ENCODE data around the gene HCST. TPM values are rescaled to one million over a fixed set of nuclear protein-coding genes. Genes with fewer than 3 reads are reported as not detected.
A peak's percentile ranks its signal among the peaks of the same experiment; 100 is the strongest.

The HCST gene
- total RNA-seq, 1 donor from 2014 or later = 1.8 TPM

DNA sequence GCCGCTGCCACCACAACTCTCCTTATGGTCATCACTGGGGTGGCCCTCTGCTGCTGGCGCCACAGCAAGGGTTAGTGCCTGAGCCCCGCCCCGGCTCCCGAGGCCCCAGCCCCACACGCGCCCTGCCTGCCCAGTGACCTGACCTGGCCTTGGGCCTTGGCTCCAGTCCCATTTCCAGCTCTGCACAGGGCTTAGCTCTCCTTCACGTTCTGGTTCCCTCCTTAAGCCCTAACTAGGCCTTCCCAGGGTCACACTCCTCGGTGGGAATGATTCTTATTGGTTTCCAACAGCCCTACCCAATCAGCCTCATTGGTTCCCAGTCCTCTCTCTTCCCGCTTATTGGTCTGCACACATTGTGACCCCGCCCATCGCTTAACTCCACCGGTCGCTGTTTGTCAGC is 39.8 kb upstream of the HCST start:
- H3K27ac ChIP-seq (ENCODE audit: low read depth, low read length) = no peak overlapping the region
- no peak overlapping the region for H3K4me2 ChIP-seq (ENCODE audit: low read length)
- H3K27me3 Mint-ChIP-seq (ENCODE audit: low read depth, unreplicated experiment) = peaks cover 73% of the 10 kb centered on the region
- no peaks in the 10 kb centered on the region for H3K9me3 Mint-ChIP-seq (ENCODE audit: unreplicated experiment)
- peaks cover 5% of the 10 kb centered on the region for H3K36me3 Mint-ChIP-seq (ENCODE audit: low read depth, unreplicated experiment)
- FAIRE-seq (no peak), DNase-seq (ENCODE audit: low read depth) (no peak)
- no peaks in the 10 kb centered on the region for H3K4me1 ChIP-seq (ENCODE audit: insufficient read depth, low read length)
- TF ChIP-seq EZH2 (IDR thresholded peaks at IDR 0.05; ENCODE audit: insufficient read depth, low read length) (no peak), CTCF (IDR thresholded peaks at IDR 0.05; ENCODE audit: insufficient read depth, low read depth, low read length) (no peak)
- no peak overlapping the region for H3K9ac ChIP-seq (ENCODE audit: low read length)
- H3K36me3 ChIP-seq (ENCODE audit: insufficient read depth, low read length) = no peaks in the 10 kb centered on the region
- H3K4me3 ChIP-seq (ENCODE audit: insufficient read depth, low read depth, low read length) = no peak overlapping the region
- no peak overlapping the region for H3K27ac Mint-ChIP-seq (ENCODE audit: unreplicated experiment)
- no peaks in the 10 kb centered on the region for H3K79me2 ChIP-seq (ENCODE audit: insufficient read depth, low read length)
- peaks cover 26% of the 10 kb centered on the region for H3K27me3 ChIP-seq (ENCODE audit: insufficient read depth, low read length)
- H3K4me3 Mint-ChIP-seq (ENCODE audit: unreplicated experiment) = no peak overlapping the region
- no peaks in the 10 kb centered on the region for H3K9me3 ChIP-seq (ENCODE audit: insufficient read depth, low read depth, low read length)
- H2AFZ ChIP-seq (ENCODE audit: low read depth, low read length) = no peak overlapping the region
- no peaks in the 10 kb centered on the region for H3K4me1 Mint-ChIP-seq (ENCODE audit: low read depth, unreplicated experiment)
- H4K20me1 ChIP-seq (ENCODE audit: insufficient read depth, low read length) = no peaks in the 10 kb centered on the region

DNA sequence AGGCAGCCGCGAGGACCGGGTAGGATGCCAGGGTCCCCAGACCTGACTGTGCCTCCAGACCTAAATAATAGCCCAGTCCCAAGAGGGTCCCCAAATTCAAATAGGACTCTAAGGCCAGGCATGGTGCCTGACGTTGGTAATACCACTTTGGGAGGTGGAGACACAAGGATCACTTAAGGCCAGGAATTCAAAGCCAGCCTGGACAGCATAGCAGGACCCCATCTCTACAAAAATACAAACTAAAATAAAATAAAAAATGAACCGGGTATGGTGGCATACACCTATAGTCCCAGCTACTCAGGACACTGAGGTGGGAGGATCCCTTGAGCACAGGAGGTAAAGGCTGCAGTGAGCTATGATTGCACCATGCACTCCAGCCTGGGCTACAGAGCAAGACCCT is 39.3 kb upstream of the HCST start:
- DNase-seq (ENCODE audit: low read depth) (no peak), FAIRE-seq (no peak)
- Mint-ChIP-seq H3K9me3 (ENCODE audit: unreplicated experiment) (no peaks in the 10 kb centered on the region), H3K4me1 (ENCODE audit: low read depth, unreplicated experiment) (no peaks in the 10 kb centered on the region), H3K27ac (ENCODE audit: unreplicated experiment) (no peak overlapping the region), H3K27me3 (ENCODE audit: low read depth, unreplicated experiment) (peaks cover 71% of the 10 kb centered on the region), H3K4me3 (ENCODE audit: unreplicated experiment) (no peak overlapping the region), H3K36me3 (ENCODE audit: low read depth, unreplicated experiment) (peaks cover 5% of the 10 kb centered on the region)
- Histone ChIP-seq H3K4me2 (ENCODE audit: low read length) (no peak overlapping the region), H3K9me3 (ENCODE audit: insufficient read depth, low read depth, low read length) (no peaks in the 10 kb centered on the region), H3K27ac (ENCODE audit: low read depth, low read length) (no peak overlapping the region), H3K4me1 (ENCODE audit: insufficient read depth, low read length) (no peaks in the 10 kb centered on the region), H3K27me3 (ENCODE audit: insufficient read depth, low read length) (peaks cover 22% of the 10 kb centered on the region), H3K4me3 (ENCODE audit: insufficient read depth, low read depth, low read length) (no peak overlapping the region), H2AFZ (ENCODE audit: low read depth, low read length) (no peak overlapping the region), H3K79me2 (ENCODE audit: insufficient read depth, low read length) (no peaks in the 10 kb centered on the region), H3K36me3 (ENCODE audit: insufficient read depth, low read length) (no peaks in the 10 kb centered on the region), H4K20me1 (ENCODE audit: insufficient read depth, low read length) (no peaks in the 10 kb centered on the region), H3K9ac (ENCODE audit: low read length) (no peak overlapping the region)
- TF ChIP-seq CTCF (IDR thresholded peaks at IDR 0.05; ENCODE audit: insufficient read depth, low read depth, low read length) = no peak
- no peak for TF ChIP-seq EZH2 (IDR thresholded peaks at IDR 0.05; ENCODE audit: insufficient read depth, low read length)

GRCh38 chr19:35868172-35868822 is 34.0 kb upstream of the HCST start, which contains the start of gene APLP1:
APLP1 (plus strand) TSS chr19:35868574; CDS start chr19:35868637, 63 bp downstream.
- Histone ChIP-seq H3K9me3 (ENCODE audit: insufficient read depth, low read depth, low read length) (no peaks in the 10 kb centered on the region), H2AFZ (ENCODE audit: low read depth, low read length) (peak within 1 kb of the TSS; percentile 60), H3K36me3 (ENCODE audit: insufficient read depth, low read length) (no peaks in the 10 kb centered on the region), H4K20me1 (ENCODE audit: insufficient read depth, low read length) (peaks cover 5% of the 10 kb centered on the region), H3K4me3 (ENCODE audit: insufficient read depth, low read depth, low read length) (peak within 1 kb of the TSS; percentile 50), H3K27ac (ENCODE audit: low read depth, low read length) (no peak within 1 kb of the TSS), H3K4me1 (ENCODE audit: insufficient read depth, low read length) (peaks cover 8% of the 10 kb centered on the region), H3K9ac (ENCODE audit: low read length) (peak within 1 kb of the TSS; percentile 27), H3K4me2 (ENCODE audit: low read length) (peak within 1 kb of the TSS; percentile 91), H3K79me2 (ENCODE audit: insufficient read depth, low read length) (no peaks in the 10 kb centered on the region), H3K27me3 (ENCODE audit: insufficient read depth, low read length) (peaks cover 5% of the 10 kb centered on the region)
- no peak for FAIRE-seq
- TF ChIP-seq EZH2 (IDR thresholded peaks at IDR 0.05; ENCODE audit: insufficient read depth, low read length) (no peak), CTCF (IDR thresholded peaks at IDR 0.05; ENCODE audit: insufficient read depth, low read depth, low read length) (no peak)
- peak within 1 kb of the TSS; percentile 85 for H3K4me3 Mint-ChIP-seq (ENCODE audit: unreplicated experiment)
- peak within 1 kb of the TSS; percentile 53 for H3K27ac Mint-ChIP-seq (ENCODE audit: unreplicated experiment)
- H3K36me3 Mint-ChIP-seq (ENCODE audit: low read depth, unreplicated experiment) = peaks cover 4% of the 10 kb centered on the region
- peaks cover 33% of the 10 kb centered on the region for H3K27me3 Mint-ChIP-seq (ENCODE audit: low read depth, unreplicated experiment)
- H3K9me3 Mint-ChIP-seq (ENCODE audit: unreplicated experiment) = no peaks in the 10 kb centered on the region
- H3K4me1 Mint-ChIP-seq (ENCODE audit: low read depth, unreplicated experiment) = no peaks in the 10 kb centered on the region
- peak; percentile 15 for DNase-seq (ENCODE audit: low read depth)
